Common myeloid progenitor, CD34-positive (primary cell): ENCODE data around the gene RAD51B.

Experiments
- CTCF ChIA-PET: fragments of 350-600 bp; sonication (Branson Sonifier 250); formaldehyde crosslinking; loops from one replicate; lab custom pipeline; 2021; ENCODE audit warnings: antibody characterized with exemption; lab: Charles Lee
- POLR2A ChIA-PET: fragments of 350-600 bp; sonication (Branson Sonifier 250); formaldehyde crosslinking; loops from one replicate; lab custom pipeline; 2021; ENCODE audit warnings: antibody characterized with exemption; lab: Charles Lee
- DNase-seq, 3 donors: peaks; one replicate each; pipeline versions ENCODE4 v3.0.0 to v3.0.0-alpha.2; 2013
- H3K27ac ChIP-seq, 2 experiments: 1 replicate in 1 of 2; 2 replicates in 1 of 2; pipeline ENCODE4 v1.7.0; 2013; ENCODE audit warnings: inconsistent platforms in 2 of 2, low read length in 2 of 2, mild to moderate bottlenecking in 2 of 2, low read depth in 1 of 2, moderate library complexity in 1 of 2; ENCODE audit not compliant: severe bottlenecking in 2 of 2, insufficient read depth in 1 of 2, poor library complexity in 1 of 2
- H3K27me3 ChIP-seq, 5 experiments: replicated peaks in 2 of 5; 1 replicate in 3 of 5; 2 replicates in 2 of 5; pipeline versions ENCODE4 v1.6.1 to v1.7.0; 2013; ENCODE audit warnings: low read length in 4 of 5, mild to moderate bottlenecking in 2 of 5, moderate library complexity in 2 of 5, inconsistent platforms in 1 of 5; ENCODE audit not compliant: insufficient read depth in 5 of 5, control insufficient read depth in 4 of 5
- H3K36me3 ChIP-seq, 4 experiments: 1 replicate in 2 of 4; 2 replicates in 2 of 4; pipeline versions ENCODE4 v1.6.1 to v1.7.0; 2013; ENCODE audit warnings: low read length in 3 of 4, control low read depth in 1 of 4, mild to moderate bottlenecking in 1 of 4; ENCODE audit not compliant: control insufficient read depth in 4 of 4, insufficient read depth in 4 of 4
- H3K4me1 ChIP-seq, 4 experiments: 1 replicate in 3 of 4; 2 replicates in 1 of 4; pipeline versions ENCODE4 v1.6.1 to v1.7.1; 2013; ENCODE audit warnings: low read length in 3 of 4, mild to moderate bottlenecking in 3 of 4, control low read depth in 1 of 4, inconsistent platforms in 1 of 4, moderate library complexity in 1 of 4; ENCODE audit not compliant: control insufficient read depth in 4 of 4, insufficient read depth in 4 of 4; ENCODE audit errors: control extremely low read depth in 1 of 4
- H3K4me3 ChIP-seq, 7 experiments: 1 replicate in 4 of 7; 2 replicates in 3 of 7; pipeline versions ENCODE4 v1.5.1 to v1.7.0; 2013; ENCODE audit warnings: mild to moderate bottlenecking in 7 of 7, low read length in 6 of 7, moderate library complexity in 6 of 7, inconsistent platforms in 2 of 7, low read depth in 2 of 7, control low read depth in 1 of 7; ENCODE audit not compliant: insufficient read depth in 4 of 7, control insufficient read depth in 1 of 7; ENCODE audit errors: extremely low read depth in 1 of 7
- H3K9me3 ChIP-seq, 5 experiments: 1 replicate in 4 of 5; 2 replicates in 1 of 5; pipeline versions ENCODE4 v1.6.1 to v1.7.1; 2013; ENCODE audit warnings: low read length in 4 of 5, mild to moderate bottlenecking in 2 of 5, inconsistent platforms in 1 of 5, low read depth in 1 of 5, moderate library complexity in 1 of 5; ENCODE audit not compliant: control insufficient read depth in 4 of 5, insufficient read depth in 2 of 5; ENCODE audit errors: control extremely low read depth in 1 of 5
- WGBS: methylation state at CpG from one replicate; pipeline ENCODE4 v1.1.5; 2013; ENCODE audit not compliant: insufficient coverage; 5-methylcytosine and 5-hydroxymethylcytosine counted together

The RAD51B gene

DNA sequence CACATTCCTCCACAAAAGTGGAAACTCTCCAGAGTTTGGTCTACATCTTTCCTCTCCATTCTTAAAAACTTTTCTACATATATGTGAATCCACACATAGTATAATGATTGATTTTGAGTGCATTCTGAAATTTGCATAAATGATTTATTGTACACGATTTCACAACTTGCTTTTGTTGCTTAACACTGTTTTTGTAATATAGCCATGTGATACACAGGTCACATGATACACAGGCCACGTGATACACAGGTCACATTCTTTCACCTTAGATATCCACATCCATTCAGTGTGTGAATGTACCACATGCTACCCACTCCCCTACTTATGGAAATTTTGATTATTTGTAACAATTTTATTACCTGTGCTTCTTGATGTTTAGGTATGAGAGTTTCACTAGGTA is 654.2 kb downstream of the RAD51B start:
- Histone ChIP-seq H3K27ac (no peak overlapping the region), H3K9me3 (no peaks in the 10 kb centered on the region), H3K27me3 (no peaks in the 10 kb centered on the region), H3K4me1 (peaks cover 0 to 12% (median 4%) of the 10 kb centered on the region in 4 experiments), H3K4me3 (no peak overlapping the region), H3K36me3 (peaks cover 0 to under 1% (median 0%) of the 10 kb centered on the region in 4 experiments)
- ChIA-PET POLR2A (no interaction called here), CTCF (no interaction called here)
- DNase-seq = peak in 2 of 3 donors; percentile 24 to 31
- WGBS = no CpG with 5 or more reads among the region's 2 CpGs

DNA sequence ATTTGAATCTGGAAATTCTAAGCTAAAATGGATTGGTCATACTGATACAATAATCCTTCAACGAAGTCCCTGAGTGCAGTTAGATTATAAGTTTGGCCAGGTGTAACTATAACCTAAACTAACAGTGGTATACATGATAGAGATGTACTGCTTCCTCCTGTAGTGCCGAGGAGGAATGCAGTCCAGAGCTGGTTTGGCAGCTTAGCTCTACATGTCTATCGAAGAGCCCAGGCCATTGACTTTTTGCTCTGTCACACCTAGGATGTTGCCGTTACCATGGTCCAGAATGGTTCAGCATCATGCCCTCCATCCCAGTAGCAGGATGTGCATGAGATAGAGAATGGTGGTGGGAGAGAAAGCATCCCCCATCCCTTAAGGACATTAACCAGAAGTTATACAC is 655.2 kb downstream of the RAD51B start:
- H3K4me1 ChIP-seq = peaks cover 0 to 12% (median 4%) of the 10 kb centered on the region in 4 experiments
- no peak overlapping the region for H3K4me3 ChIP-seq
- CTCF ChIA-PET = no interaction called here
- DNase-seq = no peak
- 100% methylated on average over 3 of the region's 4 CpGs for WGBS
- no peaks in the 10 kb centered on the region for H3K9me3 ChIP-seq
- H3K27me3 ChIP-seq = no peaks in the 10 kb centered on the region
- H3K27ac ChIP-seq = no peak overlapping the region
- POLR2A ChIA-PET = no interaction called here
- H3K36me3 ChIP-seq = no peaks in the 10 kb centered on the region

DNA sequence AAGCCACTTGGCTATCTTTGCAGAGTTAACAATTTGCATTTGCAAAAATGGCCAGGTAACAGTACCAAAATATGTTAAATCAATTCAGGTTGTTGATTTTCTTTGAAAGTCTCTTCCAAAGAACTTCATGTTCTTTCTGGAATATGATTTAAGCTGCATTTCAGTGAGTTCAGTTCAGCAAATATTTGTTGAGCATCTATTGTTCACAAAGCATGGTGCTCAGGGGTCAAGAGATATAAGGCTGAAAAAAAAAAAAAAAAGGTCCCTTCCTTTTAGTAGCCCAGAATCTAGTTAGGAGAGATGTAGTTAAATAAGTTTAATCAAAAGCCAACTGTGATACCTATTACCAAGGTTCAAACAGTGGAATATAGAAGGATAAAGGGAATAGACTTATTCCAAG is 656.2 kb downstream of the RAD51B start:
- CTCF ChIA-PET = interaction anchor here (0.7 kb wide), 1 partner anchor 131 kb away, joined by 3 read pairs; no protein-coding TSS in a partner anchor
- Histone ChIP-seq H3K27ac (no peak overlapping the region), H3K36me3 (no peaks in the 10 kb centered on the region), H3K4me1 (peaks cover 0 to 12% (median 4%) of the 10 kb centered on the region in 4 experiments), H3K27me3 (no peaks in the 10 kb centered on the region), H3K4me3 (no peak overlapping the region), H3K9me3 (no peaks in the 10 kb centered on the region)
- POLR2A ChIA-PET = interaction anchor here (0.6 kb wide), 1 partner anchor 15 kb away, joined by 4 read pairs; no protein-coding TSS in a partner anchor
- no peak for DNase-seq

DNA sequence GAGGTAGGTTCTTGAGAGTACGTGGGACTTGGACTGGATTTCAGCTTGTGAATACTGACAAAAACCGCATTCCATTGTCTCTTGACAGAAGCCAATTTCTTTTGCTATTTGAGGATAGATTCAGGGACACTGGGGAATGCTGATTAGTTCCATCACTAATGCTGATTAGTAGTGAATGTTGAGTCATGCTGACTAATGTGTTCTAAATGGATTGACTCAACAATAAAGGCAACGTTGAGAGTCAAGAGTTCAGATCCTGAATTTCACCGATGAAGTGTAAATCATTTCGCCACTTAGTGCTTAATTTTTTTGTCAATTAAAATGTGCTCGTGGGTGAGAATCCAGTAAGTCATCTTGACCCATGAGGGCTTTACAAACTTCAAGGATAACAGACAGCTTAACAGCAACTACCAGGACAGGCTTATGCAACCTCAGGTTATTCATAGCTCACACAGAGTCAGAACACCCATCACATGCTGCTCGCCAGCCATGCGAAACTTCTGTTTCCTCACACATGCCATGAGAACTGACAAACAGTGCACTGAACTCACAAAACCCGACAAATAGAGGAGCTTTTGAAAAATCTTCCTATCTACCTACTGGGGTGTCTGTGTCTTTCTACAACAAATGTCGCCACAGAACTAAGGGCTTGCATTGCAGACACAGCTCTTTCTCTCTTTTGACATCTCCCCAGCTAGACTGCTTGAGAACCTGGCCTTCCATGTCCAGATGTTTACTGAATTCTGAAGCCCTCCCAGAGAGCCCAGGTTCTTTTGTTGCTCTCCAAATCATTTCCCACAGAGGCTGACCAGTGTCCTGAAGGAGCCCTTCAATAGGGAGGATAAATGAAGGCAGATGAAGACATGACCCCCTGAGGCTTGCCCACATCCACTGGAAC is 656.9 kb downstream of the RAD51B start:
- peak in 2 of 3 donors; percentile 14 to 42 for DNase-seq
- H3K4me1 ChIP-seq = peaks cover 0 to 12% (median 4%) of the 10 kb centered on the region in 4 experiments
- no peak overlapping the region for H3K27ac ChIP-seq
- no peaks in the 10 kb centered on the region for H3K27me3 ChIP-seq
- ChIA-PET POLR2A (interaction anchor here (0.6 kb wide), 2 partner anchors 16 to 1034 kb away, joined by 4 read pairs; no protein-coding TSS in a partner anchor), CTCF (interaction anchor here (0.7 kb wide), 1 partner anchor 131 kb away, joined by 3 read pairs; no protein-coding TSS in a partner anchor)
- no peak overlapping the region for H3K4me3 ChIP-seq
- H3K9me3 ChIP-seq = no peaks in the 10 kb centered on the region
- H3K36me3 ChIP-seq = no peaks in the 10 kb centered on the region
- WGBS = 63% methylated on average over 10 of the region's 10 CpGs

DNA sequence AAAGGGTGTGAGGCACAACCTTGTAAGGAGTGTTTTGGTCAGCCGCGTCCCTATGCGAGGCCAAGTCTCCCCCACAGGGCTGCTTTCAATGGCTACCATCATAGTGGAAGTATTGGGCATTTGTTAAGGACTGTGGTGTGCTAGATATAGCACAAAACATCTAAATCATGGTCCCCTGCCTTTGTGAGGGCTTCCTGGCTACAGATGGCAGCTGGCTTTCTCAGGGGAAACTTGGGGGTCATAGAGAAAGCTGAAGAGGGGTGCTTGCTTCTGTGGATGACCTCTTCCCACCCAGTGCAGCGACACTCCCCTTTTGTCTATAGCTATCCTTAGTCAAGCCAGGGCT is 657.5 kb downstream of the RAD51B start:
- no peaks in the 10 kb centered on the region for H3K27me3 ChIP-seq
- H3K36me3 ChIP-seq = no peaks in the 10 kb centered on the region
- peaks cover 0 to 12% (median 4%) of the 10 kb centered on the region in 4 experiments for H3K4me1 ChIP-seq
- CTCF ChIA-PET = no interaction called here
- WGBS = 100% methylated on average over 3 of the region's 4 CpGs
- no peak overlapping the region for H3K27ac ChIP-seq
- POLR2A ChIA-PET = interaction anchor here (0.6 kb wide), 1 partner anchor 1033 kb away, joined by 4 read pairs; no protein-coding TSS in a partner anchor
- H3K9me3 ChIP-seq = no peaks in the 10 kb centered on the region
- no peak overlapping the region for H3K4me3 ChIP-seq
- DNase-seq = no peak

DNA sequence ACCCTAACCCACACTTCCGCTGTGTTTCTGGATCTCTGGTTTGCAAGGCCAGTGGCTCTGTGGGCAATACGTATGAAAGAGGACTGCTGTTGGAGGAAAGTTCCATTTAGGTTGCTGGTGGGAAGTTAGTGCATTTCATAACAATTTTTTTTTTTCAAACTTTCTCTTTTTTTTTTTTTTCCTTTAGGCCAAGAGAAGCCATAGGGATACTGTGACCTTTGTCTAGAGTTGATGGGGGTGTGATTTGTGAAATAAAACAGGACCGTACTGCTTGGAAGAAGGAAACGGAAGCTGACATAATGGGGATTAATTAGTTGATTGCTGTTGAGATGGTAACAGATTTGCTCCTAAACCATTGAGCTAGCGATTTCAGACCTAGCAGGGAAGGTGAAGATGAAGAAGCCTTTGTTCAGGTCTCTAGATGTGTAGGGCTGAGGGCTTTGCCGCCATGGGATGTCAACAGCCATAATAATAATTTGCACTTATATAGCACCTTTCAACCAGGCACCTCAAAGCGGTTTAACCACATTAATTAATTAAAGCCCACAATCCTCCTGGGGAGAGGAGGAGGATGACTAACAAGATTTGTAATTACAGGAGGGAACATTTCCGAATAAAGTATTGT is 658.0 kb downstream of the RAD51B start:
- POLR2A ChIA-PET = no interaction called here
- Histone ChIP-seq H3K4me3 (no peak overlapping the region), H3K36me3 (no peaks in the 10 kb centered on the region), H3K27me3 (no peaks in the 10 kb centered on the region), H3K9me3 (no peaks in the 10 kb centered on the region), H3K27ac (no peak overlapping the region), H3K4me1 (peaks cover 0 to 12% (median 4%) of the 10 kb centered on the region in 4 experiments)
- CTCF ChIA-PET = no interaction called here
- no peak for DNase-seq
- 100% methylated on average over 3 of the region's 8 CpGs for WGBS

DNA sequence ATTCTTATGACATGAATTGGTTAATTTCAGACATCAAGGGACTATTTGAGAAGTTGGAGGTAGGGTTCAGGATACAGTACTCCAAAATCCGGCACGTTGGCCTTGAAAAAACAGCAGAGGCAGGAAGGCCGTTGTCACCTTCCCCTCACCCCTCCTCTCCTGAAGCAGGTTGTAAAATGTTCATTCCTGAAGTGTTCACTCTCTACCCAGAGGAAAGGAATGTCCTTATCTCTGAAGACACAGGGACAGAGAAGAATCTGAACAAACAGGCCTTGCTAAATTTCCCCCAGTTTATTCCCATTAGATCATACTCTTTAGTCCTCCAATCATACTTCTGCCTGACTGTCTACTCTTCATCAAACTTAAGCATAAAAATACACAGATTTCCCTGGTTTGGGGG is 659.7 kb downstream of the RAD51B start:
- Histone ChIP-seq H3K9me3 (no peaks in the 10 kb centered on the region), H3K4me1 (peaks cover 0 to 18% (median 15%) of the 10 kb centered on the region in 4 experiments), H3K27ac (no peak overlapping the region), H3K27me3 (no peaks in the 10 kb centered on the region), H3K36me3 (no peaks in the 10 kb centered on the region), H3K4me3 (no peak overlapping the region)
- WGBS = no CpG with 5 or more reads among the region's 3 CpGs
- DNase-seq = no peak
- POLR2A ChIA-PET = no interaction called here
- CTCF ChIA-PET = no interaction called here
